ENCODE measurements around the gene GSPT1.

GRCh38 chr16:11824362-11824761 lies 91.4 kb downstream of the GSPT1 start:
- TF ChIP-seq CTCF (IDR thresholded peaks at IDR 0.05; ENCODE audit: low read depth, low read length, poor library complexity, severe bottlenecking) = no peak
- TF ChIP-seq EZH2phosphoT487 (IDR thresholded peaks at IDR 0.05; ENCODE audit: borderline replicate concordance, low read length) = no peak
